ENCODE measurements around the gene C1QL1.

The C1QL1 gene

GRCh38 chr17:44916781-44917241 lies 51.3 kb downstream of the C1QL1 start:
- TF ChIP-seq, protein P1, sequence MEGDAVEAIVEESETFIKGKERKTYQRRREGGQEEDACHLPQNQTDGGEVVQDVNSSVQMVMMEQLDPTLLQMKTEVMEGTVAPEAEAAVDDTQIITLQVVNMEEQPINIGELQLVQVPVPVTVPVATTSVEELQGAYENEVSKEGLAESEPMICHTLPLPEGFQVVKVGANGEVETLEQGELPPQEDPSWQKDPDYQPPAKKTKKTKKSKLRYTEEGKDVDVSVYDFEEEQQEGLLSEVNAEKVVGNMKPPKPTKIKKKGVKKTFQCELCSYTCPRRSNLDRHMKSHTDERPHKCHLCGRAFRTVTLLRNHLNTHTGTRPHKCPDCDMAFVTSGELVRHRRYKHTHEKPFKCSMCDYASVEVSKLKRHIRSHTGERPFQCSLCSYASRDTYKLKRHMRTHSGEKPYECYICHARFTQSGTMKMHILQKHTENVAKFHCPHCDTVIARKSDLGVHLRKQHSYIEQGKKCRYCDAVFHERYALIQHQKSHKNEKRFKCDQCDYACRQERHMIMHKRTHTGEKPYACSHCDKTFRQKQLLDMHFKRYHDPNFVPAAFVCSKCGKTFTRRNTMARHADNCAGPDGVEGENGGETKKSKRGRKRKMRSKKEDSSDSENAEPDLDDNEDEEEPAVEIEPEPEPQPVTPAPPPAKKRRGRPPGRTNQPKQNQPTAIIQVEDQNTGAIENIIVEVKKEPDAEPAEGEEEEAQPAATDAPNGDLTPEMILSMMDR (conservative IDR thresholded peaks at IDR 0.05) = no peak
- TF ChIP-seq ZFX (IDR thresholded peaks at IDR 0.05) = no peak
- no peak overlapping the region for H3K27ac ChIP-seq

- no peak overlapping the region for H3K27ac ChIP-seq
- TF ChIP-seq, protein P1 (conservative IDR thresholded peaks at IDR 0.05) = no peak
- no peak for TF ChIP-seq ZFX (IDR thresholded peaks at IDR 0.05)
Observed at GRCh38 chr17:44915862-44916780, 52.0 kb downstream of the C1QL1 start.

DNA sequence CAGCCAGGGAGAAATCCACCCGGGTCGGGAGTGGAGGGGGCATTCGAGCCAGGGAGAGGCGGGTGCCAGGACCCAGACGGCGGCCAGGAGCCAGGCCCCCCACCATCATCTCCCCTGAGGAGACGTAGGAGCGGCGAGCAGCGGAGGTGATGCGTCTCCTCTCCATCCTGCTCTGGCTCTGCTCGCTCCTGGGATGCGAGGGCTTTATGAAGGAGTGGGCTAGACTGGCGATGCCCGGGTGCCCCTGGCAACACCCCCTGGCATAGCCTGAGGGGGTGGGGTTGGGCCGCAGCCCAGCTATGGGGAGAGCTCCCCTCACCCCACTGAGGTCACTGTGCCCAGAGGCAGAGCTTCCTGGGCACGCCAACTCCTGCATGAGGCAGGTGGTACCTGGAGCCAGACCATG lies 52.8 kb downstream of the C1QL1 start, which contains the start of gene GFAP:
Gene GFAP (minus strand): TSS at position 180 of the 406 bp plus-strand sequence. CDS start 14 bp downstream, at position 166.
- no peak within 1 kb of the TSS for H3K27ac ChIP-seq
- TF ChIP-seq, protein P1 (conservative IDR thresholded peaks at IDR 0.05) = no peak
- TF ChIP-seq ZFX (IDR thresholded peaks at IDR 0.05) = no peak

DNA sequence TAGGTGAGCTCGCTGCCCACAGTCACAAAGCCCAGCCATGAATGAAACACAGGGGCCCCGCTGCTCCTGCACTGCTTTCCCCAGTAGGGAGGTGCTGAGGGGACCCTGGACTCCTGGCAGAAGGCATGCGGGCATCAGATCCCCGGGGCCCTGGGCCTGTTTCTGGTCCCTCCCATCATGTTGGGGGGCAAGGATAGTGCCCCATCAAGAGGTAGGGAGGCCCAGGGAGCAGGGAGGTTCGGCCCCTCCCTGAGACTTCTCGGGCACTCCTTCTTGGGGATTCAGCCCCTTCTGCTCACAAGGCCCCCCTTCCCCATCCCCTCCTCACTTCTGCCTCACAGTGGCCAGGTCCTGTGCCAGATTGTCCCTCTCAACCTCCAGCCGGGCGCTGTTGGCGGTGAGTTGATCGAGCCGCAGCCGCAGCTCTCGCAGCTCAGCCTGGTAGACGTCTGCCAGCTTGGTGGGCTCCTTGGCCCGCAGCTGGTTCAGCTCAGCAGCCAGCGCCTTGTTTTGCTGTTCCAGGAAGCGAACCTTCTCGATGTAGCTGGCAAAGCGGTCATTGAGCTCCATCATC lies 53.3 kb downstream of the C1QL1 start:
- no peak overlapping the region for H3K27ac ChIP-seq
- TF ChIP-seq ZFX (IDR thresholded peaks at IDR 0.05) = no peak

DNA sequence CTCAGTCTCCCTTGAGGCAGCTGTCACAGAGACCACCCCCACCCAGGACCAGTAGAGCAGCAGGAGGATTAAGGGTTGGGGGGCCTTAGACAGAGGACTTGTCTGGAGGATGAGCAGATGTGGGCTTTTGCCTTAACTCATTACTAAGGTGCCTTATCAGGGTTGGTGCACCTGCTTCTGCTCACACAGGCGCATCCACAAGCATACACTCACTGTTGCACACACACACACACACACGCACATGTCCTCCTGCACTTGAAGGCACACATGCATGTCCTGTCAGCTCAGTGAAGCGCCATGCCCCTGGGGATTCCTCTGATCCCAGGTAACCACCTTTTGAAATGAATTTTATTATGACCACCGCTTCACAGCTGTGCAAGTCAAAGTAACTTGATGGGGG lies 54.0 kb downstream of the C1QL1 start:
- H3K27ac ChIP-seq = no peak overlapping the region
- TF ChIP-seq, protein P1 (conservative IDR thresholded peaks at IDR 0.05) = no peak
- no peak for TF ChIP-seq ZFX (IDR thresholded peaks at IDR 0.05)

DNA sequence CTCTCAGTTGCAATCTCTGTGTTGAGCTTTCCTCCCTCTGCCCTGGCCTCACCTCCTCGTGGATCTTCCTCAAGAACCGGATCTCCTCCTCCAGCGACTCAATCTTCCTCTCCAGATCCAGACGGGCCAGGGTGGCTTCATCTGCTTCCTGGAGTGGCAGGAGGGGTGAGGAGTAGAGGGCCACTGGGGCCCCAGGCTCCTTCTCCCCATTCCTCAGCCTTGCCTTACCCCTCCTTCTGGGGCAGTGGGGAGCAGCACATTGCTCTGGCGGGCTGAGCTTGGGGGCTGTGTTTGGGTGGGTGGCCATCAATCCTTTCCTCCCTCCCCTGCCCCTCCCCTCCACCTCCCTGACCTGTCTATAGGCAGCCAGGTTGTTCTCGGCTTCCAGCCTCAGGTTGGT lies 54.4 kb downstream of the C1QL1 start:
- no peak overlapping the region for H3K27ac ChIP-seq
- TF ChIP-seq, protein P1 (conservative IDR thresholded peaks at IDR 0.05) = no peak
- no peak for TF ChIP-seq ZFX (IDR thresholded peaks at IDR 0.05)

DNA sequence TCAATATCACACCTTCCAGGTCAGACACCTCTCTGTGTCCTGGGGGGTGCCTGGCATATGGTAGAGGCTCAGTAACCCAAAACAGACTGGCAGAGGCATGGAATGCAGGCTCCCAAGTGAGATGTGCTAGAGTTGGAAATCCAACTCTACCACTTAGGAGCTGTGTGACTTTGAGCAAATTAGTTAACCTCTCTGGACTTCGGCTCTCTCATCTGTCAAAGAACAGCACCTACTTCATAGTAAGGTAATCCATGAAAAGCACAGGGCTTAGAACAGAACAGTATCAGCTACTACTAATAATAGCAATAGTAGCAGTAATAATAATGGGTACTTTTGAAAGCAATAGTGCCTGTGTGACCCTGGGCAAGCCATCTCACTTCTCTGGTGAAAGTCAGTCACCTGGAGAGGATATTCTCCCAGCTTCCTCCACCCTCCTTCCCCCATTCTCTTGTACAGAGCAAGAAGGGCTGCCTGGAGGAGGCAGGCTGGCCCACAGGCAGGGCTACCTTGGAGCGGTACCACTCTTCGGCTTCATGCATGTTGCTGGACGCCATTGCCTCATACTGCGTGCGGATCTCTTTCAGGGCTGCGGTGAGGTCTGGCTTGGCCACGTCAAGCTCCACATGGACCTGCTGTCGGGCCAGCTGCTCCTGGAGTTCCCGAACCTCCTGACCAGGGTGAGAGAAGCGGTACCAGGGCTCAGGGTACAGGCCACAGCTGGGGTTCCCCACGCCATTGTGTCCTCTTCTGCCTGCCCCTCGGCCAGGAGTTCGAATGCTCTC lies 55.1 kb downstream of the C1QL1 start:
- TF ChIP-seq ZFX (IDR thresholded peaks at IDR 0.05) = no peak
- TF ChIP-seq, protein P1 (conservative IDR thresholded peaks at IDR 0.05) = no peak
- no peak overlapping the region for H3K27ac ChIP-seq

All from C4-2B (cell line).